GM12873 (cell line): Measurements from ENCODE around the gene PARVA.

Experiments
- CTCF ChIP-seq: IDR thresholded peaks from 2 replicates; pipeline ENCODE4 v1.5.1; 2012; ENCODE audit warnings: low read depth, mild to moderate bottlenecking, moderate library complexity, low read length, control low read depth; ENCODE audit not compliant: insufficient read depth; ENCODE audit errors: missing control alignments

Gene PARVA

DNA sequence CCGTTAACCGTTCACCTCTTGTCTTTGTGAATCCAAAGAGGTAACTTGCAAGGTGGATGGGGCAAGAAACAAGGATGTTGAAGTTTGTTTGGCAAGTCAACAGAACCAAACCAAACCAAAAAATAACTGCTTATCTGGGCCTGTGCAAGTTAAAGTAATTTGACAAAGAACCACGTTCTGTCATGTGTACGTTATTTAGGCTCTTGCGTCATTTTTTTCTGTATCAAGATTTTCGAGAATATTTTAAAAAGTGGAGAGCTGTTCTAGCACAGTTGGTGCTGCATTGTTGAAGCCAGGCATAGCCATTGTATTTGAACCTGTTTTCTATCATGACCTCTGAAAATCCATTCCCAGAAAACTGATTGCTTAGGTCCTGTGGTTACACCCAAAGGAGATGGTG, 55.1 kb downstream of the PARVA start:
- no peak for TF ChIP-seq CTCF

DNA sequence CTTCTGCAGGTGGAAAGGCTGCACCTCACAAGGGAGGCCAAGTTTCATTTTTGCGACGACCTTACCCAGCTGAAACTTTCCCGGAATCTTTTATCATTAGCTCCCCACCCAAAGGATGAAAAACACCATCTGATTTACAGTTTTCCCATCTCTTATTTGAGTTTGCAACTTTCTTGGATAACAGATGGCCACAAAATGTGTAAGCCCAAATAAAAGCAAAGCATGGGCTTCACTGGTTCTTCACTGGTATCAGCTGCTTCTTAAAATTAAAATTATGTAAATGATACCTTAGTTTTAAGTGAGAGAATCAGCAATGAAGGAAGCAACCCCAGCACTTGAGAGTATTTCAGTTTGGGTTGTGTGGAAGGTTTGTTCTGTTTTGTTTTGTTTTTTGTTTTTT, 55.8 kb downstream of the PARVA start:
- no peak for TF ChIP-seq CTCF

- TF ChIP-seq CTCF, result no peak
These were observed 56.4 kb downstream of the PARVA start for GRCh38 chr11:12433571-12434324.

- no peak for TF ChIP-seq CTCF
These were observed 56.9 kb downstream of the PARVA start for GRCh38 chr11:12434325-12434654.

DNA sequence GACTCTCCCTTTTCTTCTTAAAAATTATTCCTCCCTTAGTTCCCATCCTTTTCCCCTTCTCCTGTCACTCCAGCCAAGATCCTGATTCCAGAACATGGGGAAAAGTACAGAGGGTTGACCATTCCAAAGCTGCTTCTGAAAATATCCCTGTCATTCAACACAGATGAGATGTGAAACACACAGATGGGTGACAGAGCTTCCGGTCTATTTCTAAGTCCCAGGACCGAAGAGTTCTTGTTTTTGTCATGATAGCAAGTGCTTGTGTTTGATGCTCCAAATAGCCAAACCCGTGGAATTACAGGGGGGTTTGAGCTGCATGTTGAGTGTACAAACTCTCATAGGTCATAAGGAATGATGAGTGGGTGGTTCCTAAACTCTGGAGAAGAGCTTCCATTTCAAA, 57.9 kb downstream of the PARVA start:
- no peak for TF ChIP-seq CTCF

DNA sequence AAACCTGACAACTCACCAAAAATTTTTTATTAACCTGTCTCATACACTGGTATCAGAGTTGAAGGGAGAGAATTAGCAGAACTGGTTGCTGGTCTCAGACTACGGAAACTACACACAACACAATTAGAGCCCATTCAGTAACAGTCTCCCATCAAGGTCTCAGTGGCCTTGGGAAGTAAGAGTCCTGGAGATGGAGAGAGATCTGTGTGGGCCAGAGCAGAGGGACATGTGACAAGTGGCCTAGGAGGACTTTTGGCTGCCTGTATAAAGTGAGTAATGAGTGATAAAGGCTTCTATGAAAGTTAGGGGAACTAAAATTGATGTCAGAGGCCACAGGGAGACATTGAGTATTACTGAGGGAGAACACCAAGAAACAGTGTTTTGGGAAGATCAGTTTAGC, 58.9 kb downstream of the PARVA start:
- no peak for TF ChIP-seq CTCF

GRCh38 chr11:12438291-12438690, 60.9 kb downstream of the PARVA start:
- no peak for TF ChIP-seq CTCF
